ENCODE measurements around the gene SPATS2L. TPM values are rescaled to one million over a fixed set of nuclear protein-coding genes. Genes with fewer than 3 reads are reported as not detected.

SPATS2L gene
- total RNA-seq, 1 donor from 2014 or later: 65.6 TPM

DNA sequence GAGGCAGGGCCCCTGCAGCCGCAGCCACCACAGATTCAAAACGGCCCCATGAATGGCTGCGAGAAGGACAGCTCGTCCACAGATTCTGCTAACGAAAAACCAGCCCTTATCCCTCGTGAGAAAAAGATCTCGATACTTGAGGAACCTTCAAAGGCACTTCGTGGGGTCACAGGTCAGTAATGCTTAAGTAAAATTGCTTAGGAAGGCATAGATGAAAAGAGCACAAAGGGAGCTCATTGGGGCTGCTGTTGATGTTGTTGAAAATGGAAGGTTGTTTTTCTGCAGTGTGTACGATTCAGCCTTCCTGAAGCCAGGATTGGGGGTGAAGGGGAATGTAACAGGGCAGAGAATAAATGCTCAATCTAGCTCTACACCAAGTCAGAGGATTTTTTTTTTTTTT lies 112.8 kb downstream of the SPATS2L start:
- no peaks in the 10 kb centered on the region for H3K27me3 ChIP-seq

DNA sequence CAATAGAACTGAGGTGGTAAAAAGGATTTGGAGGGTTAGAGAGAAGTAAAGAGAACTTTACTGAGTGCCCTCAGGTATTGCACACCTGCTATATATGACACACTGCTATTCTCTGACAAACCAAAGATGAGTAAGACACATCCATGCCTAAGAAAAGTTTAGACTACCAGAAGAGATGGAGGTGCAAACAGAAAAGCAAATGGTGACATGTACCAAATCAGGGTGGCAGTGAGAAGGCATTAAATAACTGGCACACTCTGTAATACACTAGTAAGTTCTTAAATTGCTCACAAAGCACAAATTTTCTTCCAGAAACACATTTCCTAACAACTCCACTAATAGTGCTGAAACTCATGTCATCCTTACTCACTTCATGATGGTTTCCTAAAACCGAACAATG lies 114.8 kb downstream of the SPATS2L start:
- no peaks in the 10 kb centered on the region for H3K27me3 ChIP-seq
- H3K4me1 ChIP-seq: no peaks in the 10 kb centered on the region
- no peak for DNase-seq (ENCODE audit: extremely low spot score in 2 of 2)
- H3K9me3 ChIP-seq: no peaks in the 10 kb centered on the region
- peaks cover 0 to 36% of the 10 kb centered on the region in 2 donors for H3K36me3 ChIP-seq
- H3K27ac ChIP-seq: no peak overlapping the region
- H3K4me3 ChIP-seq: no peak overlapping the region
- TF ChIP-seq, protein P1, sequence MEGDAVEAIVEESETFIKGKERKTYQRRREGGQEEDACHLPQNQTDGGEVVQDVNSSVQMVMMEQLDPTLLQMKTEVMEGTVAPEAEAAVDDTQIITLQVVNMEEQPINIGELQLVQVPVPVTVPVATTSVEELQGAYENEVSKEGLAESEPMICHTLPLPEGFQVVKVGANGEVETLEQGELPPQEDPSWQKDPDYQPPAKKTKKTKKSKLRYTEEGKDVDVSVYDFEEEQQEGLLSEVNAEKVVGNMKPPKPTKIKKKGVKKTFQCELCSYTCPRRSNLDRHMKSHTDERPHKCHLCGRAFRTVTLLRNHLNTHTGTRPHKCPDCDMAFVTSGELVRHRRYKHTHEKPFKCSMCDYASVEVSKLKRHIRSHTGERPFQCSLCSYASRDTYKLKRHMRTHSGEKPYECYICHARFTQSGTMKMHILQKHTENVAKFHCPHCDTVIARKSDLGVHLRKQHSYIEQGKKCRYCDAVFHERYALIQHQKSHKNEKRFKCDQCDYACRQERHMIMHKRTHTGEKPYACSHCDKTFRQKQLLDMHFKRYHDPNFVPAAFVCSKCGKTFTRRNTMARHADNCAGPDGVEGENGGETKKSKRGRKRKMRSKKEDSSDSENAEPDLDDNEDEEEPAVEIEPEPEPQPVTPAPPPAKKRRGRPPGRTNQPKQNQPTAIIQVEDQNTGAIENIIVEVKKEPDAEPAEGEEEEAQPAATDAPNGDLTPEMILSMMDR (IDR thresholded peaks at IDR 0.05): no peak
- TF ChIP-seq POLR2A (IDR thresholded peaks at IDR 0.05): no peak
- TF ChIP-seq POLR2AphosphoS5 (IDR thresholded peaks at IDR 0.05; ENCODE audit: insufficient read depth in 1 of 2, low read depth in 1 of 2): no peak
- intact Hi-C loops (cut with DNase I): no loop called here

More for the DNA sequence above, 112.8 kb downstream of the SPATS2L start:
- Histone ChIP-seq H3K4me3 (no peak overlapping the region), H3K4me1 (no peaks in the 10 kb centered on the region), H3K36me3 (peaks cover 0 to 36% of the 10 kb centered on the region in 2 donors), H3K9me3 (no peaks in the 10 kb centered on the region), H3K27ac (no peak overlapping the region)
- intact Hi-C loops (cut with DNase I): no loop called here
- DNase-seq (ENCODE audit: extremely low spot score in 2 of 2): no peak
- TF ChIP-seq POLR2AphosphoS5 (IDR thresholded peaks at IDR 0.05; ENCODE audit: insufficient read depth in 1 of 2, low read depth in 1 of 2) (no peak), POLR2A (IDR thresholded peaks at IDR 0.05) (no peak)
- TF ChIP-seq, protein P1 (IDR thresholded peaks at IDR 0.05): no peak

DNA sequence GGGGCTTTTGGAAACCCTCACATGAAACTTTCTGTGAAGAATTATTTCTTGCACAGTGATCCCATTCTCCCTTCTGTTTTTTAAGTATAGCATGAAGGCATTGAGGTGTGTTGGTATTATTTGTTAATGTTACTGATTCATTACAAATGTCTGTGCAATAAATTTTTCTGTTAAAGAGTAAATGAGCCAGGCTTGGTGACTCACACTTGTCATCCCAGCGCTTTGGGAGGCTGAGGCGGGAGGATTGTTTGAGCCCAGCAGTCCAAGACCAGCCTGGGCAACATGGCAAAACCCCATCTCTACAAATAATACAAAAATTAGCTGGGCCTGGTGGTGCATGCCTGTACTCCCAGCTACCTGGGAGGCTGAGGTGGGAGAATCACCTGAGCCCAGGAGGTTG lies 115.6 kb downstream of the SPATS2L start:
- H3K27me3 ChIP-seq: no peaks in the 10 kb centered on the region
- TF ChIP-seq, protein P1 (IDR thresholded peaks at IDR 0.05): no peak
- TF ChIP-seq POLR2A (IDR thresholded peaks at IDR 0.05): no peak
- no peak for TF ChIP-seq POLR2AphosphoS5 (IDR thresholded peaks at IDR 0.05; ENCODE audit: insufficient read depth in 1 of 2, low read depth in 1 of 2)
- peaks cover 0 to 36% of the 10 kb centered on the region in 2 donors for H3K36me3 ChIP-seq
- H3K4me1 ChIP-seq: no peaks in the 10 kb centered on the region
- intact Hi-C loops (cut with DNase I): no loop called here
- no peak overlapping the region for H3K27ac ChIP-seq
- H3K9me3 ChIP-seq: no peaks in the 10 kb centered on the region
- no peak overlapping the region for H3K4me3 ChIP-seq
- DNase-seq (ENCODE audit: extremely low spot score in 2 of 2): no peak

DNA sequence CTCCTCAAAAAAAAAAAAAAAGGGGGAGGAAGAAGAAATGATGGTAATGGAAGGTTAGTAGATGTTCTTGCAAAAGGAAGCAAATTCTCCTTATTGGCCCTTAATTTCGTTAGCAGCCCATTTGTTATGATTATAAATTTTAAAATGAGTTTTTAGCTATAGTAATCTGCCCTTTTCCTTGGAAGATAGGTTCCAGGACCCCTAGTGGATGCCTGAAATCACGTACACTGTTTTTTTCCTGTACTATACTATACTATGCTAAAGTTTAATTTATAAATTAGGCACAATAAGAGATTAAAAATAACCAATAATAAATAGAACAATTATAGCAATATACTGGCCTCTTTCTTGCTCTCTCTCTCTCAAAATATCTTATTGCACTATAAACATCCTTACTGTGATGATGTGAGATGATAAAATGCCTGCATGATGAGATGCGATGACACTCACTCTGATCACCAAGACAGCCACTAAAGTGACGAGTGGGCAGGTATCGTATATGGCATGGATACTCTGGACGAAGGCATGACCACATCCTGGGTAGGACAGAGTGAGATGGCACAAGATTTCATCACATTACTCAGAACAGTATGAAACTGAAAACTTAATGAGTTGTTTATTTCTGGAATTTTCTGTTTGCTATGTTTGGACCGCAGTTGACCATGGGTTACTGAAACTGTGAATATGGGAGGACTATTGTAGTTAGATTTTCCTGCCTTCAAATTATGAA lies 116.2 kb downstream of the SPATS2L start:
- Histone ChIP-seq H3K4me3 (no peak overlapping the region), H3K27ac (no peak overlapping the region), H3K36me3 (peaks cover 0 to 36% of the 10 kb centered on the region in 2 donors), H3K9me3 (no peaks in the 10 kb centered on the region), H3K27me3 (no peaks in the 10 kb centered on the region), H3K4me1 (no peaks in the 10 kb centered on the region)
- intact Hi-C loops (cut with DNase I): no loop called here
- TF ChIP-seq POLR2AphosphoS5 (IDR thresholded peaks at IDR 0.05; ENCODE audit: insufficient read depth in 1 of 2, low read depth in 1 of 2): no peak
- TF ChIP-seq POLR2A (IDR thresholded peaks at IDR 0.05): no peak
- TF ChIP-seq, protein P1 (IDR thresholded peaks at IDR 0.05): no peak
- DNase-seq (ENCODE audit: extremely low spot score in 2 of 2): no peak

DNA sequence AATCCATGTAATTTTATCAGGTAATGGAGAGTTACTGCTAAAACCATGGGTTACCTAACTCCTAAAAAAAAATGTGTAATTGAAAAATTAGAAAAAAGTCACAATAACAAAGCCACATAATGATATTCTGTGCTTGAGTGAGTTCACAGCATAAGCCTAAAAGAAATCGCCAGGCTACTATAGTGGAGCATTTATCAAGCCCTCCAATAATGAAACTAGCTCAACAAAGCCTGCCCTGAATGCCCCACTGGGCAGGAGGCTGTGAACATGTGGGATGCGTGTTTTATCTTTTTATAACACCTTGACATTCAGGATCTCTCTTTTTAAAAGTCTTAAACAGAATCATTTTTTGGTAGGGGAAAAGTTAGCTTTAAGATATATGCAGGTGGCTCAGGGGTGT lies 117.0 kb downstream of the SPATS2L start:
- Histone ChIP-seq H3K27me3 (no peaks in the 10 kb centered on the region), H3K9me3 (no peaks in the 10 kb centered on the region), H3K4me3 (no peak overlapping the region), H3K4me1 (no peaks in the 10 kb centered on the region), H3K36me3 (peaks cover 0 to 36% of the 10 kb centered on the region in 2 donors), H3K27ac (no peak overlapping the region)
- no peak for TF ChIP-seq POLR2A (IDR thresholded peaks at IDR 0.05)
- DNase-seq (ENCODE audit: extremely low spot score in 2 of 2): no peak
- intact Hi-C loops (cut with DNase I): no loop called here
